SH-SY5Y (cell line): ENCODE results near the gene LRRC55.

Experiments
- GATA2 ChIP-seq: IDR thresholded peaks from 2 replicates; pipeline ENCODE4 v1.6.1; 2011; ENCODE audit warnings: mild to moderate bottlenecking, low read depth, low read length
- GATA3 ChIP-seq: IDR thresholded peaks from 2 replicates; pipeline ENCODE4 v1.6.1; 2011; ENCODE audit warnings: low read depth, mild to moderate bottlenecking, low read length, moderate library complexity

- TF ChIP-seq GATA3, result no peak
- no peak for TF ChIP-seq GATA2
Measured at GRCh38 chr11:57155400-57155799, 26.4 kb upstream of the LRRC55 start.
